ENCODE measurements around the gene PCCB.
"Not testable (repeated sequence)": the region's sequence is repeated elsewhere in the genome, so short reads cannot be mapped to it uniquely, and the experiment has no call there.

PCCB gene

DNA sequence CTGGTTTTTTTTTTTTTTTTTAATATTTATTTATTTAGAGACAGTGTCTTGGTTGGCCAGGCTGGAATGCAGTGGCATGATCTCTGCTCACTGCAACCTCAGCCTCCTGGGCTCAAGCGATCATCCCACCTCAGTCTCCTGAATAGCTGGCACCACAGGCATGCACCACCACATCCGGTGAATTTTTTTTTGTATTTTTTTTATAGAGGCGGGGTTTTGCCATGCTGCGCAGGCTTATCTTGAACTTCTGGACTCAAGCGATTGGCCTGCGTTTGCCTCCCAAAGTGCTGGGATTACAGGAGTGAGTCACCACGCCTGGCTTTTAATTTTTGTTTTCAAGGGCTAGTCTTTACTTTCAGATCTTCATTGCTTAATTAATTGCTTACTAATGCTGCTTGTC is 13.1 kb downstream of the PCCB start:
- DNase-seq = no peak

DNA sequence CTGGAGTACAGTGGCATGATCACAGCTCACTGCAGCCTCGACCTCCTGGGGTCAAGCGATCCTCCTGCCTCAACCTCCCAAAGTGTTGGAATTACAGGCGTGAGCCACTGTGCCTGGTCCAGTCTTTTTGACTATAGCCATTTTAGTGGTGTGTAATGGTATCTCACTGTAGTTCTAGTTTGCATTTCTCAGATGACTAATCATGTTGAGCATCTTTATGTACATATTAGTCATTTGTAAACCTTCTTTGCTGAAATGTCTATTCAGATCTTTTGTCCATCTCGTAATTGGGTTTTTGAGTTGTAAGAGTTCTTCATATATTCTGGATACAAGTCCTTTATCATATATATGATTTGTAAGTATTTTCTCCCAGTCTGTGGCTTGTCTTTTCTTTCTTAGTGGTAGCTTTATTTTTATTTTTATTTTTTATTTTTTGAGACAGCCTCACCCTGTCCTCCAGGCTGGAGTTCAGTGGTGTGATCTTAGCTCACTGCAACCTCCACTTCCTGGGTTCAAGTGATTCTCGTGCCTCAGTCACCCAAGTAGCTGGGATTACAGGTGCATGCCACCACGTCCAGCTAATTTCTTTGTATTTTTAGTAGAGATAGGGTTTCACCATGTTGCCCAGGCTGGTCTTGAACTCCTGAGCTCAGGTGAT is 16.5 kb downstream of the PCCB start:
- DNase-seq = not testable (repeated sequence)

DNA sequence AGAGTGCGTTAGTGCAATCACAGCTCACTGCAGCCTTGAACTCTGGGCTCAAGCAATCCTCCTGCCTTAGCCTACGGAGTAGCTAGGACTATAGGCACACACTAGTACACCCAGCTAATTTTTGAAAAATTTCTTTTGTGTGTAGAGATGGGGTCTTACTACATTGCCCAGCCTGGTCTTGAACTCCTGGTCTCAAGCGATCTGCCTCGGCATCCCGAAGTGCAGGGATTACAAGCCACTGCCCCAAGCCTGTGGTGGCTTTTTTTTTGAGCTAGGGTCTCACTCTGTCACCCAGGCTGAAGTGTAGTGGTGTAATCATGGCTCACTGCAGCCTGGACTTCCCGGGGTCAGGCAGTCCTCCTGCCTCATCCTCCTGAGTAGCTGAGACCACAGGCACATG is 17.1 kb downstream of the PCCB start:
- DNase-seq = no peak

DNA sequence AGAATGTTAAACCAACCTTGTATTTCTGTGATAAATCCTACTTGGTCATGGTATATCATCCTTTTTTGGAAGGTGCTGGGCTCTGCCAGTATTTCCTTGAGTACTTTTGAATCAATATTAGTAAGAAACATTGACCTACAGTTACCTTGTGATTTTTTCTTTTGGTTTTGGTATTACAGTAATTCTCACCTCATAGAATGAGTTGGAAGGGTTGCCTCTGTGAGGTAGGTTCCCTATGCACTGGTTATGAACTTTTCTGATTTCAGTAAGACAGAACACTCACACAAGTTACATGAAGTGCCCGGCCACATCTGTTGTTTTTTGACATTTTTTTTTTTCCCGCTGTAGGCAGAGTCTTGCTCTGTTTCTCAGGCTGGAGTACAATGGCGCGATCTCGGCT is 20.0 kb downstream of the PCCB start:
- no peak for DNase-seq

DNA sequence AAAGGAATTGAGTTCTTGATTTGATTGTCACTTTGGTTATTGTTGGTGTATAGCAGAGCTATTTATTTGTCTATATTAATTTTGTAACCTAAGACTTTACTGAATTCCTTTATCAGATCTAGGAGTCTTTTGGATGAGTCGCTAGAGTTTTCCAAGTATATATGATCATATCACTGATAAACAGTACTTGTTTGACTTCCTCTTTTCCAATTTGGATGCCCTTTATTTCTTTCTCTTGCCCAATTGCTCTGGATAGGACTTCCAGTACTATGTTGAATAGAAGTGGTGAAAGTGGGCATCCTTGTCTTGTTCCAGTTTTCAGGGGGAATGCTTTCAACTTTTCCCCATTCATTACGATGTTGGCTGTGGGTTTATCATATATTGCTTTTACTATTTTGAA is 21.5 kb downstream of the PCCB start:
- DNase-seq = not testable (repeated sequence)

DNA sequence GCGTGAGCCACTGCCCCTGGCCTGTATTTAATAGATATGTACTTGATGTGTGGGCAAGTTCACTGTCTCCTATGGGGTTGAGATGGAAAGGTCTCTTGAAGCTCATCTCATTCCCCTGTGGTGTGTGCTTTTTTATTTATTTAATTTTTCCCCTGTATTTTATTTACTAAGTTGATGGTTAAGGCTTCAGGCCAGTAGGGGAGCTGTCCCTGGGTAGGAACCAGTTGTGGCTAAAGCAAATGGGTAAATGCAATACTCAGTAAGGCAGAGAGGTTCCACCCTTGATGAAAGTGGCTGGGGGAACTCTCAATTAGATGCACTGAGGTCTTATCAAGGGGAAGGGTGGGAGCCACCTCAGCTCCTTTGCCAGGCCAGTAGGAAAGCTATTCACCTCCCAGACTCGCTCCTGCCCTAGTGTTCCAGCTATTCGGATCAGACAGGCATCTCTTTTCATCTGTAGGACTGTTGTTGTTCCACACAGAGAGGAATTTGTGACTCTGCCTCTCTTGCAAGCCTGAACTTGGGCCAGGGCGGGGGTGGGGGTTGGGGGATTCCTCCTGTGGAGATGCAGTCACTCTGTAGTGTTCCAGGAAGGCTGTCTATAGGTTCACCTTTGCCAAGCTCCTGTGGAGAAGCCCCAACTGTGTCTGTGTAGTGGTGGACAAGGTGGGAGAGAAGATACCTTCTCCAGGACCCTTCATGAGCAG is 26.1 kb downstream of the PCCB start:
- no peak for DNase-seq

DNA sequence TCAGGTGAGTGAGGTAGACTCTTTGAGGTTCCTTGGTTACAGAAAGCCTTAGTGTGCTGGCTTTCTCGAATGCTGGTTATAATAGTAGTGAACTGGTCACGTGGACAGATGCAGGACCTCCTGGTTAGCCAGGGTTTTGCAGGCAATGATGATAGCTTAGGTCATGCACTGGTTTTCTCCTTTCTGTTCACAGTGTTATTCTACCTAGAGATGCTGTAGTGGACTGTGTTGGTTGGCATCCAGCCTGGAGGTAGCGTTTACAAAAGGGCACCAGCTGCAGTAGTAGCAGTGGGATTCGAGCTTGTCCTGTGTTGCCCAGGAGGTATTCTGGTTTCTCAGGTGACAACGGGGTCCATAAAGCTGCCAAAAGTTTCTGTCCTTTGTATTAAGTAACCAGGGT is 27.0 kb downstream of the PCCB start:
- peak; percentile 36 for DNase-seq

DNA sequence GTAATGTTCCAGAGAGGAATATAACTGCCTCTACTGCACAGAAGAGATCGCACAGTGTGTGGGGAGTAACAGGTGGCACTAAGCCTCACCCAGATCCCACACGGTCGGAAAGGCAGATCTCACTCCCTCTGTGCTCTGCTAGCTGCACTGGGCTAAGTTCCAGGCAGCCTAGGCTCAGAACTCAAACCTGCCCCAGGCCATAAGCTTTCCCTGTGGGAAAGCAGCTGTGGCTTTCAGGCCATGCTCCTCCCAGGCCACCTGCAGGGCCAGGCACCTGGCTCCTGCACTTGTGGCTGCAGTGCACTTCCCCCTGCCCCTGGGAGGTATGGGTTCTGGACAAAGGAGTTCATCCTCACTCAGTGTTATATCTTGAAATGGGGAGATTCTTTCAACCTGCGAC is 27.5 kb downstream of the PCCB start:
- DNase-seq = peak; percentile 67

DNA sequence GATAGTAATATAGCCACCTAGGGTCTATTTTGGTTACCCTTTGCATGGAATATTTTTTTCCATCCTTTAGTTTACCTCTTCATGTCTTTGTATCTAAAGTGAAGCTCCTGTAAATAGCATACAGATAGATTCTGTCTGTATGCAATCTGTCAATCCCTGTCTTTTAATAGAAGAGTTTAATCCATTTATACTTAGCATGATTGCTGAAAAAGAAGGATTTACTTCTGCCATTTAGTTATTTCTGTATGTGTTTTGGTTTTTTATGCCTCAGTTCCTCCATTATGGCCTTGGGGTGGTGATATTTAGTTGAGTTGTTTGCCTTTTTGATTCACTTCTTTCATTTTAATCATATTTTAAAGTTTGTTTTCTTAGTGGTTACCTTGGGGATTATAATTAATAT is 29.0 kb downstream of the PCCB start:
- DNase-seq = no peak

DNA sequence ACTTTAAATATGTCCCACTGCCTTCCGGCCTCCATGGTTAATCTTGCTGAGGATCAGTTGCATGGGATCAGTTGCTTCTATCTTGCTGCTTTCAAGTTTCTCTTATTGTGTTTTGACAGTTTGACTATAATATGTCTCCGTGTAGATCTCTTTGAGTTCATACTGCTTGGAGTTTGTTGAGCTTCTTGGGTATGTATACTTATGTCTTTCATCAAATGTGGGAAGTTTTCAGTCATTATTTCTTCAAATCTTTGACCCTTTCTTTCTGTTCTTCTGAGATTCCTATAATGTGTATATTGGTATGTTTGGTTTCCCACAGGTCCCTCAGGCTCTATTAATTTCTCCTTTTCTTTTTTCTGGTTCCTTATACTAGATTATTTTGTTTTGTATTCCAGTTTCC is 30.8 kb downstream of the PCCB start:
- no peak for DNase-seq

DNA sequence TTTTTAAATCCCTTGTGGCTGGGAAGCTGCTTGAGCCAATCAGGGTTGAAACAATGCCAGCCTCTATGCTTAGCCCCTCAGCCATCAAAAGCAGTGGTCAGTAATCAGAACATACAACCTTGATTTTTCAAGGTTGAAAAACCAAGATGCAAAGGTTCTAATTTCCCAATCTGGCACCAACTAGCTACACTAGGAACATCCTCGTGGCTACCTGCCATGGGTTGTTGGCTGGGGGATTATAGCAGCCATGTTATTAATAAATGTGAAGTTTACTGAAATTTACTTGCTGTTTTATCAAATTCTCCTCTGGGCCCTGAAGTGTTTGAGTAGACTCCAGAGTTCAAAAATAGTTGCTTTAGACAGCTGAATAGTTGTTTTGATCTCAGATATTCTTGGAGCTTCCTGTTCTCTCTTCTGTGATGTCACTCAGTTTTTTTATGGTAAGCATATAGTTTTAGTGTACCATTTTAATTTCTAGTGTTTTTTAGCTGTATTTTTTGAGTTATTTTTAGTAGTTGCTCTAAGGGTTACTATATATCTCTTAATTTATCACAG is 31.9 kb downstream of the PCCB start:
- no peak for DNase-seq

DNA sequence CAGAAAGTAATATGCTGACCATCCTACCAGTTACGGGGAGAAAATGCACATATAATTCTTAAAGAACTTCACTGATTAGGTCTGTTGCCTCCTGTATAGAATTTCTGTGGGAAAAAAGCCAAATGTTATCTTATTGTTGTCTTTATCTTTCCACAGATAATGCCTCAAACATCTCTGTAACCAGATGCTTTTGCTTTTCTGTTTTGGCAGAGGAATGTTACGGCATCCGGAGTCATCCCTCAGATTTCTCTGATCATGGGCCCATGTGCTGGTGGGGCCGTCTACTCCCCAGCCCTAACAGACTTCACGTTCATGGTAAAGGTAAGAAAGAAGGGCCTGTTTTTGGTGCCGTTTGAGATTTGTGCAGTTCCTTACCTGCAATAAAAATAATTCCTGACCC is 33.5 kb downstream of the PCCB start:
- DNase-seq = no peak

DNA sequence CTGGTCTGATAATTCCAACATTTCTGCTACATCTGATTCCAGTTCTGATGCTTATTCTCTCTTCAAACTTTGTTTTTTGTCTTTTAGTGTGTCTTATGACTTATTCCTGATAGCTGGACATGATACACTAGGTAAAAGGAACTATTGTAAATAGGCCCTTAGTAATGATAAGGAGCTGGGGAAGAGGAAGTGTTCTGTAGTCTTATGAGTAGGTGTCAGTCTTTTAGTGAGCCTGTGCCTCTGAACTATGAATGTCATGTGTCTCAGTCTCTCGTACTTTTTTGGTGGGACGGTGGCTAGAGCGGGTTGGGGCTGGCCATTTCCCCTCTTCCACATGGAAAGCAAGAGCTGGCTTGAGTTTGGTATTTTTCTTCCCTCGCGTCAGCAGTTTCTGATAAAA is 41.2 kb downstream of the PCCB start:
- DNase-seq = no peak

DNA sequence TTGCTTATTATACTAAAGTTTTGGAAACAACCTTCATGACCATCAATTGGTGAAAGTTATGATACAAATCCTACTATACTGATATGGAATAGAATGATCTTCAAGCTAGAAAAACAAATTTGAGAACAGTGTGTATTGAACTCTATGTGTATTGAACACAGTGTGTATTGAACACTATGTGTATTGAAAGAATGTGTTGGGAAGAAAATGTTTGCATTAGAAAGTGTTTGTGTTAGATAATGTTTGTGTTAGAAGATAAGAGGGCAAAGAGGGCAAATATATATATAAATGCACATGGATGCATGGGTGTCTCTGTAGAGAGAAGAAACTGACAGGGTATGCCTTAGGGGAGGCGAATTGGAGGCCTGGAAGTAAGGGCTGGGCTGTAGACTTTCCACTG is 42.4 kb downstream of the PCCB start:
- DNase-seq = no peak

DNA sequence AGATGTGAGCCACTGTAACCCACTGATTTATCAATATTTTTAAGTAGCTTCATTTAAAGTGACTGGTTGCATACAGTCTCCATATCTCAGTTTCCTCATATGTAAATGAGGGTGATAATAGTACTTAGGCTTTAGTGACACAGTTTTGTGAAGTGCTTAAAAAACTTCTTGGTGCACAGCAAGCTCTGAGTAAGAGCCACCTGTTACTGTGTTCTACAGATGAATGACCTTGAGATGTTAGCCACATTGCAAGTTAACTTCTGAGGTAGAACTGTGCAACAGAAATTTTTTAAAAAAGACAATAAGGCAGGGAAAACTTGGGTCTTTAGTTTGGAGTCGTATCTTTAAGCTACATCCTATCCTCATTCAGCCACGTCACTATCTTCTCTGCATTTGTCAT is 43.1 kb downstream of the PCCB start:
- no peak for DNase-seq

DNA sequence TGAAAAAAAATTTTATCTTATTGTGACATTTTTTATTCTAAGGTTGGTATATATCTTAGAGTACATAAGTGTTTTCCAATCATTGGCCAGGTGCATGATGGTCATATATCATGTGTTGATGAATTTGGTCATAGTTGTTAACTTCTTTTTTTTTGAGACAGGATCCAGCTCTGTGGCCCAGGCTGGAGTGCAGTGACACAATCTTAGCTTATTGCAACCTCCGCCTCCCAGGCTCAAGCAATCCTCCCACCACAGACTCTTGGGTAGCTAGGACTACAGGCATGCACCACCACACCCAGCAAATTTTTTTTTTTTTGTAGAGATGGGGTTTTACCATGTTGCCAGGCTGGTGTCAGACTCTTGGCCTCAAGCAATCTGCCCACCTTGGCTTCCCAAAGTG is 44.0 kb downstream of the PCCB start:
- DNase-seq = no peak

DNA sequence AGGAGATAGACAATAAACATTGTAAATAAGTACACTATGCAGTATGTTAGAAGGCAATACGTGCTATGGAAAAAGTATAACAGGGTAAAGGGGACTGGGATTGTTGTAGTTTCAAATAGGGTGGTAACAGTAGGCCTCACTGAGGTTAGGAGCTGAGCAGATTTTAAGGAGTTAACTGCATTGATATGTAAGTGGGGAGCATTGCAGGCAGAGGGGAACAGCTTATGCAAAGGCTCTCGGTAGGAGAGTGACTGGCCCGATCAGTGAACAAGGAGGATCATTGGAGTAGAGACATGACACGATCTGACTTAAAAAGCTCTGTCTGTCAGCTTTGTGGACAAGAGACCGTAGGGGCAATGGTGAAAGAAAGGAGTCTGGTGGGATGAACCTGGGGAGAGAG is 46.8 kb downstream of the PCCB start:
- no peak for DNase-seq

DNA sequence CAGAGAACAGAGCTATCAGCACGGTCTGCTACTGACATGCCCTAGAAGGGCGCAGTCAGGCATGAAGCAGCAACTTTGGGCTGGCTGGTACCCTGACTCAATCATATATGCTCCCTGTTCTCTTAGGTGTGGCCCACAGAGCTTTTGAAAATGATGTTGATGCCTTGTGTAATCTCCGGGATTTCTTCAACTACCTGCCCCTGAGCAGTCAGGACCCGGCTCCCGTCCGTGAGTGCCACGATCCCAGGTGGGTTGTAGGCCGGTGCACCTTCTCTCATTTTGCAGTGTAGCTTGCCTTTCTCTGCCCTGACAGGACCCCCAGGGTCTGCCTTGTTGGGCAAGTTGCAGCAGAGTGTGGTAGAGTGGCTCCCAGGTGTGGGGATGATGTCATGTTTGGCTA is 47.7 kb downstream of the PCCB start:
- no peak for DNase-seq

DNA sequence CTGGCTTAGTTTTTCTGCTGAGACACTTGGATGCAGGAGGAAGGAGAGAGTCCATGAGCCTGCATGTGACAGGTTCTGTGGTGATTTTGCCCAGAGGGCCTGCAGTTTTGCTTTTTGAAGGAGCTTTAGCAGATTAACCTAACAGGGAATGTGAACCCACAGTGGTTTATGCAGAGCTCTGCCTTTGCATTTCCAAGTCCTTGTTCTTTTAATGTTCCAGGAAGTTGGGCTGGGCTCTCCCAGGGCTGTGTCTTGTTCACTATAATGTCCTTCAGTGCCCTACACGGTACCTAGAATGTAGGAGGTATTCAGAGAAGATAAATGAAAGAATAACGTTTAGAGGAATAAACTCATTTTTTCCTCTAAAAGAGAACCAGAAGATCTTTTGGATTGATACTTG is 50.3 kb downstream of the PCCB start:
- no peak for DNase-seq

DNA sequence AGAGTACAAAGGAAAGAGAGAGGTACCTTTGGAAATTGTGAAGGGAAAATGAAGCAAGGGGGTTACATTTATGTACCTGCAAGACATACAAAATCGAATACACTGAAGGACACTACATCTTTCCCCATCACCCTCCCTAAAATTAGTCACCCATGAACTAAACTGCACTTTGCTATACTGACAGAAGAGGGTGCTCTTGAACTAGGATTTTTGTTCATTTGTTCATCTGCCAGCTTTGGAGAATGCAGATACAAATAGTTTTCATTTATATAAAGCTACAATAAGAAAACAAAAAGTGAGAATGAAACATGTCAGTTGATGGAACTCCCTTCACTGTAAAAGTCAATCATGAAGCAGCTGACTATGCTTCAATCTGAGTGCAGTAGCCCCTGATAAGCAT is 55.7 kb downstream of the PCCB start:
- DNase-seq = peak; percentile 1

DNA sequence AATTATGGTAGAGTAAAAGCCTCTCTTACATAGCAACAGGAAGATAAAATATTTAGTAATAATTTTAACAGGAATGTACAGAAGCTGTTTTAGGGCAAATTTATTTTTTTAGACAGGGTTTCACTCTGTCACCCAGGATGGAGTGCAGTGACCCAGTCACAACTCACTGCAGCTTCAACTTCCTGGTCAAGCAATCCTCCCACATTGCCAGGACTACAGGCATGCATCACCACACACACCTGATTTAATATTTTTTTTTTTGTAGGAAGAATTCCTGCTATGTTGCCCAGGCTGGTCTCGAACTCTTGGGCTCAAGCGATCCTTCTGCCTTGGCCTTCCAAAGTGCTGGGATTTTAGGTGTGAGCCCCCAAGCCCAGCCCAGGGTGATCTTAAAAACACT is 61.1 kb downstream of the PCCB start:
- no peak for DNase-seq

DNA sequence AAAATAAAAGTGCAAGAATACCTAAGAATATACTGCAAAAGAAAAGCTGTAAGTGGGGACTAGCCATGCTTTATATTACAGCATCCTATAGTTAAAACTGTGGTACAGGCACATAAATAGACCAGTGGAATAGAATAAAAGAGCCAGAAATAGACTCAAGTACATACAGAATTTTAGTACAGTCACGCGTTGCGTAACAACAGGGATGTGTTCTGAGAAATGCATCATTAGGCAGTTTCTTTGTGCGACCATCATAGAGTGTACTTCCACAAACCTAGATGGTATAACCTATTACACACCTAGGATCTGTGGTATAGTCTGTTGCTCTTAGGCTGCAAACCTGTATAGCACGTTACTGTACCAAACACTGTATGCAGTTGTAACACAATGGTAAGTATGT is 61.8 kb downstream of the PCCB start:
- DNase-seq = no peak

DNA sequence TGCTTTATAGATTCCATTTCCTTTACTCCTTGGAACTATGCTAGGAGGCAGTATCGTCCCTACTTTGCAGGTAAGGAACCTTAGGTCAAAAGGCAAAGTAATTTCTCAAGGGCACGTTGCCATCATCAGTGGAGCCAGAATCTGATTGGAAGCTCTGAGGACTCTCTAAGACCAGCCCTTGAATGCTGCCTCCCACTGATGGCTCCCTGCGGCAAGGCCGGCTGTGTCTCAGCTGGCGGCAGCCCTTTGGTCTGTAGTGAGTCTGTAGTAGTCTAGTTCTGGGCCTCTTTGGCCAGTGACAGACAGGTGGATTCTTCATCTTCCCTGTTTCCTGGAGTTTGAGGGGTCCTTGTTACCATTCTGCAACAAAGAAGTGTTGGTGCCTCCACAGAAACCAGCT is 76.2 kb downstream of the PCCB start:
- DNase-seq = no peak

DNA sequence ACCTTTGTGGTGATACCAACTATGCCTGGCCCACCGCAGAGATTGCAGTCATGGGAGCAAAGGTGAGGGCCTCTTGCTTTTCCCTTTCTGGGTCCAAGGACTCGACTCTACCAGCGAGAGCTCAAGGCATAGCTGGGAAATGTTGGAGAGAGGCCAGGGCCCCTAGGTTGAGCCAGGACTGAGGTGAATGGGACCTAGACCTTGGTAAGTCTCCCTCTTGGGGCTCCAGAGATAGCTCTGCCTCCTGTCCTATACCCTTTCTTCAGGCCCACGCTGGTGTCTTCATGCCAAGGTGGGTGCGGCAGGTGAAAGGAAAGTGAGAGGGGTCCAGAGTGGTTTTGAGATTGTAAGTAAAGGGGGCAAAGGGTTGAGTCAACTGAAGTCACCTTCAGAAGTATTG is 77.5 kb downstream of the PCCB start:
- no peak for DNase-seq

DNA sequence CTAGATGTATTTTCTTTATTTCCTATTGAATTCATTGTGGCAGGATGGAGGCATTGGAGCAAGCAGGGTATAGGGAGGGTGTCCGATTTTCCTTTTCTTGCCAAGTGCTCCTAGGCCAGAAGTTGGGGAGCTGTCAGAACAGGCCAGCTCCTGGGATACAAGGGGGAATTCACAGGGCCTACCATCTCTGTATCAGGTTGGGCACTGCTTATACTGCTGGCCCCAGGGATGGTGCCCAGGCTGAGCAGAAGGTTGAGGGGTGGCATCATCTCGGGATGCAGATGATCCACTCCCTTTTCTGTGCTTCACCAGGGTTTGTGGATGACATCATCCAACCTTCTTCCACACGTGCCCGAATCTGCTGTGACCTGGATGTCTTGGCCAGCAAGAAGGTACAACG is 79.5 kb downstream of the PCCB start:
- DNase-seq = no peak

Data from NCI-H2171 (cell line).